Measurements from ENCODE around the gene KIAA1549. TPM values are rescaled to one million over a fixed set of nuclear protein-coding genes. Genes with fewer than 3 reads are reported as not detected.

KIAA1549 gene
- total RNA-seq, 1 experiment from 2014 or later: 18.7 TPM

DNA sequence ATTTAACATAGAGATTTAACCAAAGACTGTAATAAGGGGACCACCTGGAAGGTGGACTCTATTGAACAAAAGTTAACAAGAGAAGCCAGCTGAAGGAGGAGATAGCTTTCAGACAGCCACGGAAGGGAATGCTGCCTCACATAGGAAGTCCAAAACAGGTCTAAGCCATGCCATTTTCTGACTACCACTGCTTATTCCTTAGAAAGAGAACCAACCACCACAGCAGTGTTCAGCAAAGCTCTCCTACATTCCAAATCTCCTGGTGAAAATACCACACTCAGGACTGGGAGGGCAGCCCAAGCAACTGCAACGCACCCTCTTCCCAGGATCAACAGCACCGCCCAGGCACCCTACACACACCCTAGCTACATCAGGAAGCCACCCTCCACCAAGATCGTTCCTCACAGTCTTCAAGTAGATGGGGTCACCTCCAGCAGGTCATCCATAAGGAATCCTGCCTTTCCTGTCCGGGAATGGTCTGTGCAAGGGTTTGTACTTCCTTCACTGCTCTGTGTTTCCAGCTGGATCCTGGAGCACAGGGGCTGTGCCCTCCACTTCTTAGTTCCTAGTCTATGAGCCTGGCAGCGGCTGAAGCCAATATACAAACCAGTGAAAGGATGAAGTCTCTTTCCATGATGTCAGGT is 2.5 kb downstream of the KIAA1549 start:
- CTCF ChIA-PET: interaction anchor here (0.8 to 1.8 kb wide), 3 partner anchors 16 to 96 kb away, joined by 3 read pairs; no protein-coding TSS in a partner anchor
- H3K4me1 Mint-ChIP-seq: peaks cover 68% of the 10 kb centered on the region
- POLR2A ChIA-PET: no interaction called here
- peak overlapping the region; percentile 18; the same call in 1 of the 2 replicates for H3K27ac Mint-ChIP-seq
- H3K27me3 Mint-ChIP-seq (ENCODE audit: low read depth): peaks cover 28% of the 10 kb centered on the region
- no peaks in the 10 kb centered on the region for H3K36me3 Mint-ChIP-seq
- H3K4me3 Mint-ChIP-seq: no peak overlapping the region; the same call in 1 of the 2 replicates
- no peaks in the 10 kb centered on the region for H3K9me3 Mint-ChIP-seq
- TF ChIP-seq RELA (CRISPR knock-in tag; IDR thresholded peaks at IDR 0.05; ENCODE audit: borderline replicate concordance) (no peak), ZNF232 (CRISPR knock-in tag; IDR thresholded peaks at IDR 0.05) (no peak), SP1 (CRISPR knock-in tag; conservative IDR thresholded peaks at IDR 0.05) (no peak), CDX4 (CRISPR knock-in tag; IDR thresholded peaks at IDR 0.05; ENCODE audit: borderline replicate concordance) (no peak), ZNF423 (CRISPR knock-in tag; IDR thresholded peaks at IDR 0.05) (no peak), JUN (CRISPR knock-in tag; IDR thresholded peaks at IDR 0.05) (no peak), ZMAT4 (CRISPR knock-in tag; IDR thresholded peaks at IDR 0.05) (no peak), TCF7 (CRISPR knock-in tag; IDR thresholded peaks at IDR 0.05; ENCODE audit: low read depth) (no peak), SMAD4 (CRISPR knock-in tag; IDR thresholded peaks at IDR 0.05) (no peak), CREM (CRISPR knock-in tag; IDR thresholded peaks at IDR 0.05) (no peak), NFATC4 (CRISPR knock-in tag; IDR thresholded peaks at IDR 0.05) (no peak)
- TF ChIP-seq, protein P1, sequence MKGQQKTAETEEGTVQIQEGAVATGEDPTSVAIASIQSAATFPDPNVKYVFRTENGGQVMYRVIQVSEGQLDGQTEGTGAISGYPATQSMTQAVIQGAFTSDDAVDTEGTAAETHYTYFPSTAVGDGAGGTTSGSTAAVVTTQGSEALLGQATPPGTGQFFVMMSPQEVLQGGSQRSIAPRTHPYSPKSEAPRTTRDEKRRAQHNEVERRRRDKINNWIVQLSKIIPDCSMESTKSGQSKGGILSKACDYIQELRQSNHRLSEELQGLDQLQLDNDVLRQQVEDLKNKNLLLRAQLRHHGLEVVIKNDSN (CRISPR knock-in tag; IDR thresholded peaks at IDR 0.05): no peak
- TF ChIP-seq, protein P2, sequence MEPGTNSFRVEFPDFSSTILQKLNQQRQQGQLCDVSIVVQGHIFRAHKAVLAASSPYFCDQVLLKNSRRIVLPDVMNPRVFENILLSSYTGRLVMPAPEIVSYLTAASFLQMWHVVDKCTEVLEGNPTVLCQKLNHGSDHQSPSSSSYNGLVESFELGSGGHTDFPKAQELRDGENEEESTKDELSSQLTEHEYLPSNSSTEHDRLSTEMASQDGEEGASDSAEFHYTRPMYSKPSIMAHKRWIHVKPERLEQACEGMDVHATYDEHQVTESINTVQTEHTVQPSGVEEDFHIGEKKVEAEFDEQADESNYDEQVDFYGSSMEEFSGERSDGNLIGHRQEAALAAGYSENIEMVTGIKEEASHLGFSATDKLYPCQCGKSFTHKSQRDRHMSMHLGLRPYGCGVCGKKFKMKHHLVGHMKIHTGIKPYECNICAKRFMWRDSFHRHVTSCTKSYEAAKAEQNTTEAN (CRISPR knock-in tag; IDR thresholded peaks at IDR 0.05): no peak
- TF ChIP-seq, protein P3, sequence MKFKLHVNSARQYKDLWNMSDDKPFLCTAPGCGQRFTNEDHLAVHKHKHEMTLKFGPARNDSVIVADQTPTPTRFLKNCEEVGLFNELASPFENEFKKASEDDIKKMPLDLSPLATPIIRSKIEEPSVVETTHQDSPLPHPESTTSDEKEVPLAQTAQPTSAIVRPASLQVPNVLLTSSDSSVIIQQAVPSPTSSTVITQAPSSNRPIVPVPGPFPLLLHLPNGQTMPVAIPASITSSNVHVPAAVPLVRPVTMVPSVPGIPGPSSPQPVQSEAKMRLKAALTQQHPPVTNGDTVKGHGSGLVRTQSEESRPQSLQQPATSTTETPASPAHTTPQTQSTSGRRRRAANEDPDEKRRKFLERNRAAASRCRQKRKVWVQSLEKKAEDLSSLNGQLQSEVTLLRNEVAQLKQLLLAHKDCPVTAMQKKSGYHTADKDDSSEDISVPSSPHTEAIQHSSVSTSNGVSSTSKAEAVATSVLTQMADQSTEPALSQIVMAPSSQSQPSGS (CRISPR knock-in tag; IDR thresholded peaks at IDR 0.05; ENCODE audit: borderline replicate concordance, low read depth): no peak
- TF ChIP-seq, protein P4, sequence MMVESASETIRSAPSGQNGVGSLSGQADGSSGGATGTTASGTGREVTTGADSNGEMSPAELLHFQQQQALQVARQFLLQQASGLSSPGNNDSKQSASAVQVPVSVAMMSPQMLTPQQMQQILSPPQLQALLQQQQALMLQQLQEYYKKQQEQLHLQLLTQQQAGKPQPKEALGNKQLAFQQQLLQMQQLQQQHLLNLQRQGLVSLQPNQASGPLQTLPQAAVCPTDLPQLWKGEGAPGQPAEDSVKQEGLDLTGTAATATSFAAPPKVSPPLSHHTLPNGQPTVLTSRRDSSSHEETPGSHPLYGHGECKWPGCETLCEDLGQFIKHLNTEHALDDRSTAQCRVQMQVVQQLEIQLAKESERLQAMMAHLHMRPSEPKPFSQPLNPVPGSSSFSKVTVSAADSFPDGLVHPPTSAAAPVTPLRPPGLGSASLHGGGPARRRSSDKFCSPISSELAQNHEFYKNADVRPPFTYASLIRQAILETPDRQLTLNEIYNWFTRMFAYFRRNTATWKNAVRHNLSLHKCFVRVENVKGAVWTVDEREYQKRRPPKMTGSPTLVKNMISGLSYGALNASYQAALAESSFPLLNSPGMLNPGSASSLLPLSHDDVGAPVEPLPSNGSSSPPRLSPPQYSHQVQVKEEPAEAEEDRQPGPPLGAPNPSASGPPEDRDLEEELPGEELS (CRISPR knock-in tag; IDR thresholded peaks at IDR 0.05): no peak
- TF ChIP-seq, protein P5, sequence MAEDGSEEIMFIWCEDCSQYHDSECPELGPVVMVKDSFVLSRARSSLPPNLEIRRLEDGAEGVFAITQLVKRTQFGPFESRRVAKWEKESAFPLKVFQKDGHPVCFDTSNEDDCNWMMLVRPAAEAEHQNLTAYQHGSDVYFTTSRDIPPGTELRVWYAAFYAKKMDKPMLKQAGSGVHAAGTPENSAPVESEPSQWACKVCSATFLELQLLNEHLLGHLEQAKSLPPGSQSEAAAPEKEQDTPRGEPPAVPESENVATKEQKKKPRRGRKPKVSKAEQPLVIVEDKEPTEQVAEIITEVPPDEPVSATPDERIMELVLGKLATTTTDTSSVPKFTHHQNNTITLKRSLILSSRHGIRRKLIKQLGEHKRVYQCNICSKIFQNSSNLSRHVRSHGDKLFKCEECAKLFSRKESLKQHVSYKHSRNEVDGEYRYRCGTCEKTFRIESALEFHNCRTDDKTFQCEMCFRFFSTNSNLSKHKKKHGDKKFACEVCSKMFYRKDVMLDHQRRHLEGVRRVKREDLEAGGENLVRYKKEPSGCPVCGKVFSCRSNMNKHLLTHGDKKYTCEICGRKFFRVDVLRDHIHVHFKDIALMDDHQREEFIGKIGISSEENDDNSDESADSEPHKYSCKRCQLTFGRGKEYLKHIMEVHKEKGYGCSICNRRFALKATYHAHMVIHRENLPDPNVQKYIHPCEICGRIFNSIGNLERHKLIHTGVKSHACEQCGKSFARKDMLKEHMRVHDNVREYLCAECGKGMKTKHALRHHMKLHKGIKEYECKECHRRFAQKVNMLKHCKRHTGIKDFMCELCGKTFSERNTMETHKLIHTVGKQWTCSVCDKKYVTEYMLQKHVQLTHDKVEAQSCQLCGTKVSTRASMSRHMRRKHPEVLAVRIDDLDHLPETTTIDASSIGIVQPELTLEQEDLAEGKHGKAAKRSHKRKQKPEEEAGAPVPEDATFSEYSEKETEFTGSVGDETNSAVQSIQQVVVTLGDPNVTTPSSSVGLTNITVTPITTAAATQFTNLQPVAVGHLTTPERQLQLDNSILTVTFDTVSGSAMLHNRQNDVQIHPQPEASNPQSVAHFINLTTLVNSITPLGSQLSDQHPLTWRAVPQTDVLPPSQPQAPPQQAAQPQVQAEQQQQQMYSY (CRISPR knock-in tag; IDR thresholded peaks at IDR 0.05): no peak
- TF ChIP-seq, protein P6, sequence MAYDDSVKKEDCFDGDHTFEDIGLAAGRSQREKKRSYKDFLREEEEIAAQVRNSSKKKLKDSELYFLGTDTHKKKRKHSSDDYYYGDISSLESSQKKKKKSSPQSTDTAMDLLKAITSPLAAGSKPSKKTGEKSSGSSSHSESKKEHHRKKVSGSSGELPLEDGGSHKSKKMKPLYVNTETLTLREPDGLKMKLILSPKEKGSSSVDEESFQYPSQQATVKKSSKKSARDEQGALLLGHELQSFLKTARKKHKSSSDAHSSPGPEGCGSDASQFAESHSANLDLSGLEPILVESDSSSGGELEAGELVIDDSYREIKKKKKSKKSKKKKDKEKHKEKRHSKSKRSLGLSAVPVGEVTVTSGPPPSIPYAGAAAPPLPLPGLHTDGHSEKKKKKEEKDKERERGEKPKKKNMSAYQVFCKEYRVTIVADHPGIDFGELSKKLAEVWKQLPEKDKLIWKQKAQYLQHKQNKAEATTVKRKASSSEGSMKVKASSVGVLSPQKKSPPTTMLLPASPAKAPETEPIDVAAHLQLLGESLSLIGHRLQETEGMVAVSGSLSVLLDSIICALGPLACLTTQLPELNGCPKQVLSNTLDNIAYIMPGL (CRISPR knock-in tag; IDR thresholded peaks at IDR 0.05): no peak
- TF ChIP-seq, protein P7, sequence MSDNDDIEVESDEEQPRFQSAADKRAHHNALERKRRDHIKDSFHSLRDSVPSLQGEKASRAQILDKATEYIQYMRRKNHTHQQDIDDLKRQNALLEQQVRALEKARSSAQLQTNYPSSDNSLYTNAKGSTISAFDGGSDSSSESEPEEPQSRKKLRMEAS (CRISPR knock-in tag; IDR thresholded peaks at IDR 0.05): no peak
- TF ChIP-seq, protein P8, sequence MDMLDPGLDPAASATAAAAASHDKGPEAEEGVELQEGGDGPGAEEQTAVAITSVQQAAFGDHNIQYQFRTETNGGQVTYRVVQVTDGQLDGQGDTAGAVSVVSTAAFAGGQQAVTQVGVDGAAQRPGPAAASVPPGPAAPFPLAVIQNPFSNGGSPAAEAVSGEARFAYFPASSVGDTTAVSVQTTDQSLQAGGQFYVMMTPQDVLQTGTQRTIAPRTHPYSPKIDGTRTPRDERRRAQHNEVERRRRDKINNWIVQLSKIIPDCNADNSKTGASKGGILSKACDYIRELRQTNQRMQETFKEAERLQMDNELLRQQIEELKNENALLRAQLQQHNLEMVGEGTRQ (CRISPR knock-in tag; IDR thresholded peaks at IDR 0.05): no peak
- TF ChIP-seq, protein P9, sequence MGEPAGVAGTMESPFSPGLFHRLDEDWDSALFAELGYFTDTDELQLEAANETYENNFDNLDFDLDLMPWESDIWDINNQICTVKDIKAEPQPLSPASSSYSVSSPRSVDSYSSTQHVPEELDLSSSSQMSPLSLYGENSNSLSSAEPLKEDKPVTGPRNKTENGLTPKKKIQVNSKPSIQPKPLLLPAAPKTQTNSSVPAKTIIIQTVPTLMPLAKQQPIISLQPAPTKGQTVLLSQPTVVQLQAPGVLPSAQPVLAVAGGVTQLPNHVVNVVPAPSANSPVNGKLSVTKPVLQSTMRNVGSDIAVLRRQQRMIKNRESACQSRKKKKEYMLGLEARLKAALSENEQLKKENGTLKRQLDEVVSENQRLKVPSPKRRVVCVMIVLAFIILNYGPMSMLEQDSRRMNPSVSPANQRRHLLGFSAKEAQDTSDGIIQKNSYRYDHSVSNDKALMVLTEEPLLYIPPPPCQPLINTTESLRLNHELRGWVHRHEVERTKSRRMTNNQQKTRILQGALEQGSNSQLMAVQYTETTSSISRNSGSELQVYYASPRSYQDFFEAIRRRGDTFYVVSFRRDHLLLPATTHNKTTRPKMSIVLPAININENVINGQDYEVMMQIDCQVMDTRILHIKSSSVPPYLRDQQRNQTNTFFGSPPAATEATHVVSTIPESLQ (CRISPR knock-in tag; IDR thresholded peaks at IDR 0.05): no peak
- ATAC-seq (no peak), DNase-seq (ENCODE audit: low spot score) (no peak)

All from WTC11 (cell line).